A204.1 (cell line): Measurements from ENCODE around the gene STMN3.
"Not testable (repeated sequence)": the region's sequence is repeated elsewhere in the genome, so short reads cannot be mapped to it uniquely, and the experiment has no call there.

Experiments used
- FAIRE-seq: peaks from 2 replicates; lab custom pipeline; 2012; peaks lifted over from hg19 to GRCh38; lab: Jason Lieb, UNC

Gene STMN3

DNA sequence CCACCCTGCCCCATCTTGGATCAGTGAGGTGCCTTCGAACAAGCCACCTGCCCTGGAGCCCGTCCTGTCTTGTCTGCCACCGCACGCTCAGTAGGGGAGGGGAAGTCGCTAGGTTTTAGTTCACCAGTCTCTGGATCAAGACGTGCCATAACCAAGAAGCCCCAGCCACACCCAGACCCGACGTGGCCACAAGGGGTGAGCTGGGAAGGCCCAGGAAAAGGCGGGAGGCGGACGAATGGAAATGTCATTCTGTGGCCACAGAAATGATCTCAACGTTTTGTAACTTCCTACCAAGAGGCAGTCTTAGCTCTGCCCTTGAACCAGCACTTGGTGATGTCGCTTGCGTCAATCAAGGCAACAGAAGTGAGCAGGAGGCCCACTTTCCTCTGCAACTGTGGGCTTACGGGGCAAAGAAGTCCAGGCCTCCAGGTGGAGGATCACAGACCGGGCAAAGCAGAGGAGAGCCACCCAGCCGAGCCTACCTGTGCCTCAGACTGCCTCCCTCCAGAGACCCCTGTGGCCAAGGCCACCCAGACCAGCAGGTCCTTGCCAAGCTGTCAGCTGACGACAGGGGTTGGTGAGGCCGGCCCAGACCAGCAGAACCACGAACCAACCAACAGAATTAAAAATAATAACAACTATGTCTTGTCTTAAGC lies 40.8 kb downstream of the STMN3 start:
- FAIRE-seq = no peak

DNA sequence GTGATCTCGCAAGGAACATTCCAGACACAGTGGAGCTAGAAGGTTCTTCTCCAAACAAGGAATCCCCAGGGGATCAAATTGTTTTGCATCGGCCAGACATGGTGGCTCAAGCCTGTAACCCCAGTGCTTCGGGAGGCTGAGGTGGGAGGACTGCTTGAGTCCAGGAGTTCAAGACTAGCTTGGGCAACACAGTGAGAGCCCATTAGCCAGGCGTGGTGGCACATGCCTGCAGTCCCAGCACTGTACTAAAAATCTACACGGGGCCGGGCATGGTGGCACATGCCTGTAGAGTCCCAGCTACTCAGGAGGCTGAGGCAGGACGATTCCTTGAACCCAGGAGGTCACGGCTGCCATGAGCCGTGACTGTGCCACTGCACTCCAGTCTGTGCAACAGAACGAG lies 41.6 kb downstream of the STMN3 start:
- FAIRE-seq = no peak

GRCh38 chr20:63610581-63611435 lies 42.4 kb downstream of the STMN3 start:
- FAIRE-seq = no peak

- FAIRE-seq = no peak
Measured at GRCh38 chr20:63606686-63607085, 46.5 kb downstream of the STMN3 start.

- FAIRE-seq = no peak
Measured at GRCh38 chr20:63602321-63602720, 50.9 kb downstream of the STMN3 start.

GRCh38 chr20:63601679-63602078 lies 51.5 kb downstream of the STMN3 start:
- not testable (repeated sequence) for FAIRE-seq

DNA sequence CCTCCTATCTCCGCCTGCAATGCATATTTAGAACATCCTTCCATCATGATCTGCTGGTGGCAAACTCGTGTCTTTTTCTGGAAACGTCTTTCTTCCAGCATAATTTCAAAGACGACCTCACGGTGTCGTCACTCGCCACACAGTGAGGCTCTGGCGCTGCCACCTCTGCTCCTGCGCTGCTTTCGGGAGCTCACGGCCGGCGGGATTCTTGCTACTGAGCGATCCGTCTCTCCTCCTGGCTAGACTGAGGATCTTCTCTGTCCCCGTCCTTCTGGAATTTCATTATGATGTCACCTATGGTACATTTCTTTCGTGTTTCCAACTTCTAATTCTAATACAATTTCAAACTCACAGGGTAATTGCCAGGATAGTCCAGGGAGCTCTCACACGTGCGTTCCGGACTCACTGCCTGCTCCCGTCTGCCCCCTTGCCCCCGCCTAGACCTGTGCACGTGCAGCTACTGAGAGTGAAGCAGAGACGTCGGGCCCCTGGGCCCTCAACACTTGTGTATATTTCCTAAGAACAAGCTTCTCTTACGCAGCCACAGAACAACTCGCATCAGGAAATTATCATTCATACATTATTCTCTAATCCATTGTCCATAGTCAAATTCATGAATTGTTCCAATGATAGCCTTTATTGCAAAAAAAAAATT lies 53.7 kb downstream of the STMN3 start:
- no peak for FAIRE-seq

DNA sequence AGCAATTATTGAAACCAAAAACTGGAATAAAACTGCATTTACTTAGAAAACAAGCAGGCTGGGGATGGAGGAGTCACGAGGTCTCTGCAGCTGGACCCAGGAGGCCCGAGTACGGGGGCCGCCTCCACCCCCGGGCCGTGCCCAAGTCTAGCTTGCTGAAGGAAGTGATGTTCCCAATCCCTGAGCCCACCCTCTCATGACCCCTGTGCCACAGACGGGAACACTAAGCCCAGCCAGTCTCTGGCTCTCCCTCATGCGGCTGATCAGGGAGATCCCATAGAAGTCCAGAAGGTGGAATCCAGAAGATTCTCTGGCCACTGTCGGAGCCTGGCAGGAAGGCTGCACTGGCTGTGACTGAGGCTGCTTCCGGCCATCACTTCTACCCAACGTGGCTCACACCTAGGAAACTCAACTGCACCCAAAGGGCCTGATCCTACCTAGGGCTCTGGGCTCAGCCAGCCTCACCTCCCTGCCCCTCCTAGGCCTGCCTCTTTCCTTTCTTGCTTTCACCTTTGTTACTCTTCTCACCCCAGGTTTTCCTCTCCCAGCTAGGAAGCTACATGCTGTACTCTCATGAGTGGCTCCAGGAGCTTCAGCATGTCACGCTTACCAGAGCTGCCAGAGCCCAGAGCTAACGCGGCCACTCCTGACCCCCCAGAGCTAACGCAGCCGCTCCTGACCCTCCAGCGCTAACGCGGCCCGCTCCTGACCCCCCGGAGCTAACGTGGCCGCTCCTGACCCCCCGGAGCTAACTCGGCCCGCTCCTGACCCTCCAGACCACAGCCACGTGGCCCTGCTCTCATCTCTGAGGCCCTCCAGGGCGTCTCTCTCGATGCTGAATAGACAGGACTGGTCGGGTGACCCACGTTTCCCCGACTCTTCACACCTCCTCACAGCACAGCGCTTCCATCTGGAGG lies 54.5 kb downstream of the STMN3 start:
- no peak for FAIRE-seq

- no peak for FAIRE-seq
Measured at GRCh38 chr20:63597651-63598478, 55.4 kb downstream of the STMN3 start.

GRCh38 chr20:63596423-63596822 lies 56.8 kb downstream of the STMN3 start:
- no peak for FAIRE-seq

- no peak for FAIRE-seq
Measured at GRCh38 chr20:63595416-63596127, 57.7 kb downstream of the STMN3 start.

GRCh38 chr20:63594043-63594561 lies 59.1 kb downstream of the STMN3 start:
- no peak for FAIRE-seq

- no peak for FAIRE-seq
Measured at GRCh38 chr20:63592661-63593060, 60.6 kb downstream of the STMN3 start.

- FAIRE-seq = no peak
Measured at GRCh38 chr20:63591786-63592355, 61.4 kb downstream of the STMN3 start.

- FAIRE-seq = no peak
Measured at GRCh38 chr20:63591147-63591533, 62.1 kb downstream of the STMN3 start.

DNA sequence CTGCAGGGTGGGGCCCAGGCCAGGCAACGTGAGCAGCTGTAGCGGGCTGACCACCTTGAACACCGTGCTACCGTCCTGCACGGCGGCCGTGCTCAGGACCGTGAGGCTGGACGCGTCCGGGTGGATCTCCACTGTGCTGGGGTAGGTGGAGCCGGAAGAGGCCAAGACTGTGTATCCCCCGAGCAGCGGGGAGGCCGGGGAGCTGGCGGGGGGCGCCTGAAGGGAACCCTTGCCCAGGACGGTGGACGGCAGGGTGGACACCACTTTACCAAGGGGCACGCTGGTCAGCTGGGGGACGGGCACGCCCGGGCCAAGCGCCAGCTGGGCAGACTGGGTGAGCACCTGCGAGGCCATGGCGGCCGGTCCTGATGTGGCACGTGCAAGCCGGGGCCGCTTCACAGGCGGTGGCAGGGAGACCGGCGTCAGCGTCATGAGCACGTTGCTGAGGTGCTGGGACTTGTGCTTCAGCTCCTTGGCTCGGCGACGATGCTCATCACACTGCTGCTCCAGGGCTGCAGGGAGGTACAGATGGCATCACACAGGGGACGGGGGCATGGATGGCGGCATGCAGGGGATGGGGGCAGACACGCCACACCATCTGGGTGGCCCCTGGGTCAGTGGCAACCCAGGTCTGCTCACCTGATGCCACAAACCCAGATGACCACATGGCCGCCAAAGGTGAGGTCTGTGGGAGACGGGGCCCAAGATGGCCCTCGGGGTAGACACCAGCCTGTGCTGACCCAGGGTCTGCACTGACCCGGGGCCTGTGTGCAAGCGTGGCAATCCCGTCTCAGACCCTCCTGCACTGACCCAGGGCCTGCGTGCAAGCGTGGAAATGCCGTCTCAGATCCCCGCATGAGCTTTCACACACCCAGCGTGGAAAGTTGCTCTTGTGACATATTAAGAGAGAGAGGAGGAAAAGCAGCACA lies 62.7 kb downstream of the STMN3 start:
- no peak for FAIRE-seq
